NT2/D1 (cell line): ENCODE measurements around the gene ROBO1.

Experiments
- SUZ12 ChIP-seq: IDR thresholded peaks from 2 replicates; pipeline ENCODE4 v1.6.1; 2011; ENCODE audit not compliant: insufficient read length, insufficient read depth; ENCODE audit errors: extremely low read depth
- YY1 ChIP-seq: IDR thresholded peaks from 2 replicates; pipeline ENCODE4 v1.6.1; 2011; ENCODE audit not compliant: insufficient read length, insufficient read depth
- ZNF274 ChIP-seq: IDR thresholded peaks from 2 replicates; pipeline ENCODE4 v1.6.1; 2011; ENCODE audit warnings: mild to moderate bottlenecking, low read depth, low read length

DNA sequence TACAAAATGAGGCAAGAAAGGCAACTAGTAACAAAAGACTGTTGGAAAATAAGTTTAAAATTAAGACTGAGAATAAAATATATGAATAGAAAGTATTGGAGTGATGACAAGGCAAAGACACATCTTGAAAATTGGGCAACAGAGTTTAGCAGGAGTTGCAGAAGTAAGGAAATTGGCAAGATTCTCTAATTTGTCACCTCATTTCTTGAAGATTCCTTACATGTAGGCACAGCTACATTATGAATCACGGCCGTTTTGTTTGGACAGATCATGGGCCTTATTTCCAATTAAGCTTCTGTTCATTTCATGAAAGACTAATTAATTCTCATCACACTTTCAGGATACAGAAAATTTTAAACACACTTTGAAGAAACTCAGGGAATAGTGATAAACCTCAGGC, 170.1 kb downstream of the ROBO1 start:
- TF ChIP-seq ZNF274, result no peak
- TF ChIP-seq SUZ12, result no peak
- TF ChIP-seq YY1, result no peak
